DOHH2 (cell line): ENCODE data around the gene DNAJC28.

Experiments
- H3F3A ChIP-seq: fragments of 200-600 bp; sonication (generic), shearing (Covaris generic); 2 replicates; pipeline ENCODE4 v1.6.0; 2016; ENCODE audit warnings: antibody characterized with exemption, mild to moderate bottlenecking; ENCODE audit not compliant: control insufficient read depth, insufficient read depth
- H3K27ac ChIP-seq: fragments of 200-600 bp; sonication (generic); 2 replicates; pipeline ENCODE4 v1.5.1; 2014; ENCODE audit warnings: low read depth, mild to moderate bottlenecking, low read length, moderate library complexity
- H3K27me3 ChIP-seq: fragments of 200-600 bp; sonication (generic); 2 replicates; pipeline ENCODE4 v1.6.1; 2014; ENCODE audit warnings: mild to moderate bottlenecking, low read length, mixed read lengths; ENCODE audit not compliant: control insufficient read depth
- H3K36me3 ChIP-seq: fragments of 200-600 bp; sonication (generic); 2 replicates; pipeline ENCODE4 v1.6.1; 2014; ENCODE audit warnings: mild to moderate bottlenecking, low read length, moderate library complexity, mixed read lengths; ENCODE audit not compliant: control insufficient read depth
- H3K4me1 ChIP-seq: fragments of 200-600 bp; sonication (generic); 2 replicates; pipeline ENCODE4 v1.6.1; 2014; ENCODE audit warnings: mild to moderate bottlenecking, low read length, mixed read lengths; ENCODE audit not compliant: control insufficient read depth
- H3K4me2 ChIP-seq: fragments of 200-600 bp; sonication (generic); 2 replicates; pipeline ENCODE4 v1.6.0; 2014; ENCODE audit warnings: mild to moderate bottlenecking, low read length, moderate library complexity
- H3K4me3 ChIP-seq: fragments of 200-600 bp; sonication (generic); 2 replicates; pipeline ENCODE4 v1.5.1; 2014; ENCODE audit warnings: mild to moderate bottlenecking, low read length, mixed read lengths
- H3K79me2 ChIP-seq: fragments of 200-600 bp; sonication (generic); 2 replicates; pipeline ENCODE4 v1.6.1; 2014; ENCODE audit warnings: mild to moderate bottlenecking, low read length, mixed read lengths; ENCODE audit not compliant: control insufficient read depth
- H3K9me2 ChIP-seq: fragments of 200-600 bp; sonication (generic); replicated peaks from 2 replicates; pipeline ENCODE4 v1.6.1; 2014; ENCODE audit warnings: mild to moderate bottlenecking, low read length, mixed read lengths; ENCODE audit not compliant: control insufficient read depth
- H3K9me3 ChIP-seq: fragments of 200-600 bp; sonication (generic); 2 replicates; pipeline ENCODE4 v1.6.1; 2014; ENCODE audit warnings: antibody characterized with exemption, low read length, mixed read lengths; ENCODE audit not compliant: control insufficient read depth, insufficient read depth
- H4K20me1 ChIP-seq: fragments of 200-600 bp; sonication (generic); 2 replicates; pipeline ENCODE4 v1.6.0; 2014; ENCODE audit warnings: low read depth, mild to moderate bottlenecking, antibody characterized with exemption, low read length, moderate library complexity; ENCODE audit not compliant: control insufficient read depth, insufficient read depth
- EZH2phosphoT487 ChIP-seq: fragments of 200-600 bp; sonication (generic); IDR thresholded peaks from 2 replicates; pipeline ENCODE4 v1.6.1; 2017; ENCODE audit warnings: borderline replicate concordance, mild to moderate bottlenecking, antibody characterized with exemption, low read length, moderate library complexity, mixed read lengths
- TF ChIP-seq, protein P1 (sequence below): fragments of 200-600 bp; sonication (generic); IDR thresholded peaks from one replicate; pipeline ENCODE4 v1.5.1; 2014; ENCODE audit warnings: antibody characterized with exemption, mild to moderate bottlenecking, low read depth, low read length; ENCODE audit not compliant: poor library complexity, severe bottlenecking

Gene DNAJC28

DNA sequence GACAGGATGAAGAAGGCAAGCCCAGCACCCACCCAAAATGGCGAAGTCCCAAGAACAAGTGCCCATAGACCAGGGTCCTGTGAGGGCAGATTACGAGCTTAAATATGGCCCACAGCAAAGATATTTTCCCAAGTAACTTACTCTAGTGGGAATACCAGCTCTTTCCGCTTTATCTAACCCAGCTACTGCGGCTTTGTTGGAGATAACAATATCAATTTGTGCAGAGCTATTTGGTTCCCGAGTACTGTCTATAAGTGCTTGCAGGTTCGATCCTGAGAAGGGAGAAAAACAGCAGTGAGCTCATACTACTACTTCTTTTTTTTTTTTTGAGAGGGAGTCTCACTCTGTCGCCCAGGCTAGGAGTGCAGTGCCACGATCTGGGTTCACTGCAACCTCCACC, 14.3 kb upstream of the DNAJC28 start:
- Histone ChIP-seq H3K79me2 (no peaks in the 10 kb centered on the region), H3K36me3 (peaks cover 69% of the 10 kb centered on the region), H3F3A (0 out of 2 replicates have a peak, but pooled peaks cover 5% of the 10 kb centered on the region), H3K4me2 (no peak overlapping the region), H3K4me3 (no peak overlapping the region), H3K9me3 (no peaks in the 10 kb centered on the region), H3K9me2 (no peaks in the 10 kb centered on the region), H4K20me1 (no peaks in the 10 kb centered on the region), H3K4me1 (no peaks in the 10 kb centered on the region), H3K27me3 (no peaks in the 10 kb centered on the region), H3K27ac (no peak overlapping the region)
- TF ChIP-seq, protein P1, sequence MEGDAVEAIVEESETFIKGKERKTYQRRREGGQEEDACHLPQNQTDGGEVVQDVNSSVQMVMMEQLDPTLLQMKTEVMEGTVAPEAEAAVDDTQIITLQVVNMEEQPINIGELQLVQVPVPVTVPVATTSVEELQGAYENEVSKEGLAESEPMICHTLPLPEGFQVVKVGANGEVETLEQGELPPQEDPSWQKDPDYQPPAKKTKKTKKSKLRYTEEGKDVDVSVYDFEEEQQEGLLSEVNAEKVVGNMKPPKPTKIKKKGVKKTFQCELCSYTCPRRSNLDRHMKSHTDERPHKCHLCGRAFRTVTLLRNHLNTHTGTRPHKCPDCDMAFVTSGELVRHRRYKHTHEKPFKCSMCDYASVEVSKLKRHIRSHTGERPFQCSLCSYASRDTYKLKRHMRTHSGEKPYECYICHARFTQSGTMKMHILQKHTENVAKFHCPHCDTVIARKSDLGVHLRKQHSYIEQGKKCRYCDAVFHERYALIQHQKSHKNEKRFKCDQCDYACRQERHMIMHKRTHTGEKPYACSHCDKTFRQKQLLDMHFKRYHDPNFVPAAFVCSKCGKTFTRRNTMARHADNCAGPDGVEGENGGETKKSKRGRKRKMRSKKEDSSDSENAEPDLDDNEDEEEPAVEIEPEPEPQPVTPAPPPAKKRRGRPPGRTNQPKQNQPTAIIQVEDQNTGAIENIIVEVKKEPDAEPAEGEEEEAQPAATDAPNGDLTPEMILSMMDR = no peak
- no peak for TF ChIP-seq EZH2phosphoT487

GRCh38 chr21:33496345-33496744, 4.8 kb upstream of the DNAJC28 start:
- no peaks in the 10 kb centered on the region for H3K9me2 ChIP-seq
- H3K36me3 ChIP-seq = no peaks in the 10 kb centered on the region
- TF ChIP-seq EZH2phosphoT487 = no peak
- TF ChIP-seq, protein P1 = no peak
- H3K4me2 ChIP-seq = no peak overlapping the region
- H3K4me3 ChIP-seq = no peak overlapping the region
- no peaks in the 10 kb centered on the region for H4K20me1 ChIP-seq
- no peaks in the 10 kb centered on the region for H3K9me3 ChIP-seq
- H3F3A ChIP-seq = 0 out of 2 replicates have a peak, but pooled peaks cover 4% of the 10 kb centered on the region
- no peaks in the 10 kb centered on the region for H3K79me2 ChIP-seq
- no peak overlapping the region for H3K27ac ChIP-seq
- no peaks in the 10 kb centered on the region for H3K27me3 ChIP-seq
- peaks cover 6% of the 10 kb centered on the region for H3K4me1 ChIP-seq

- 0 out of 2 replicates have a peak, but pooled peaks cover 4% of the 10 kb centered on the region for H3F3A ChIP-seq
- H3K27me3 ChIP-seq = no peaks in the 10 kb centered on the region
- H3K9me2 ChIP-seq = no peaks in the 10 kb centered on the region
- H3K27ac ChIP-seq = no peak overlapping the region
- TF ChIP-seq EZH2phosphoT487 = no peak
- TF ChIP-seq, protein P1 = no peak
- H4K20me1 ChIP-seq = no peaks in the 10 kb centered on the region
- H3K4me1 ChIP-seq = peaks cover 10% of the 10 kb centered on the region
- H3K9me3 ChIP-seq = no peaks in the 10 kb centered on the region
- H3K79me2 ChIP-seq = no peaks in the 10 kb centered on the region
- H3K4me3 ChIP-seq = no peak overlapping the region
- no peaks in the 10 kb centered on the region for H3K36me3 ChIP-seq
- no peak overlapping the region for H3K4me2 ChIP-seq
Observed at GRCh38 chr21:33495743-33496142, 4.2 kb upstream of the DNAJC28 start.
